T-helper 2 cell (primary cell): ENCODE results near the gene ADGRB3.
A peak's percentile ranks its signal among the peaks of the same experiment; 100 is the strongest.
"Not testable (repeated sequence)": the region's sequence is repeated elsewhere in the genome, so short reads cannot be mapped to it uniquely, and the experiment has no call there.

ENCODE experiments used
- DNase-seq, 5 experiments: peaks; one replicate each; pipeline versions ENCODE4 v3.0.0 to v3.0.0-alpha.2; 2012 to 2022

Gene ADGRB3

DNA sequence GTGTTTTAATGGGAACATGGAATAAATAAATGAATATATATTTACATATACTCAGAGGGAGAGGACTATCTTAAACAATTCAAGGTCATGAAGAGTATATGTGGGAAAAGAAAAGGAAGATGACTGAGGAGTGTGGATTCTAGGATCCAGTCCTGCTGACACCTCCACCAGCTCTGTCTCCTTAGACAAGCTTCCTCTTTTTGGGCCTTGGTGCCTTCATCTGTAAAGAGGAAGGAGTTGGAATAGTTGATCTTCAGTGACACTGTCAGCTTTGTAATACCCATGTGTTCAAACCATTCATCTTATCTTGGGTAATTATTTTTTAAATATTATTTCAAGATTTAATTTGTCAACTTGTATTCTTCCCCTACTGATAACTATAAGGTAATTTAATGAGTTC is 338.0 kb downstream of the ADGRB3 start:
- no peak for DNase-seq

- DNase-seq = no peak
Measured at GRCh38 chr6:68975064-68975463, 340.0 kb downstream of the ADGRB3 start.

- DNase-seq = no peak
Measured at GRCh38 chr6:68975816-68976215, 340.7 kb downstream of the ADGRB3 start.

DNA sequence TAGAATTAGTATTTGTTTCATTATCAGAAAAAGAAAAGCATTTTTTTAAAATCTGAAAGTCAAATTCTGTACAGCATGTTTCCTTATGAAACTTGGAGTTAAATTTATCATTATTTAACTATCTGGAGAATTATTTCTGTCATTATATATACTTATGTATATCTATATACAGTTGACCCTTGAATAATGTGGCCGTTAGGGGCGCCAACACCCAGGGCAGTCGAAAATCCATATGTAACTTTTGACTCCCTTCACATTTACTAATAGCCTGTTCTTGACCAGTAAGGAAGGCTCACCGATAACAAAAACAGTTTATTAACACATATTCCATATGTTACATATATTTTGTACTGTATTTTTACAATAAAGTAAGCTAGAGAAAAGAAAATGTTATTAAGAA is 341.2 kb downstream of the ADGRB3 start:
- DNase-seq = no peak

- no peak for DNase-seq
Measured at GRCh38 chr6:68978411-68978810, 343.3 kb downstream of the ADGRB3 start.

GRCh38 chr6:68981668-68982067 is 346.6 kb downstream of the ADGRB3 start:
- not testable (repeated sequence) for DNase-seq

DNA sequence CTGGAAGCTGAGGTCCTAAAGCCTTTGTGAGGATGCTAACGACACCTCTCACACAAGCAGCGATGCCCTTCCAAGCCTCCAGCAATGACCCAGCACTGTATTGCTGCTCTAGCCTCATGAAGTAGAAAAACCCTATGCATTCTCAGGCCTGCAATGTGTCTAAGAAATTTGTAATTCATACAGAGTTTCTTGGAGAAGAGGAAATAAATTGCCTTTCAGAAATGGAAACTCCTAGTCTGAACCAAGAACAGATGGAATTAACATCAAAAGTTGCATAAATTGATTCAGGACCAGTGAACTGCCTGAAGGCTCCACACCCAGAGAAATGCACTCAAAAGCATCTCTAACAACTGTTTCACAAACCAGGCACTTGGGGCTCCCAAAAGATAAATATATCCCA is 353.6 kb downstream of the ADGRB3 start:
- DNase-seq = no peak

DNA sequence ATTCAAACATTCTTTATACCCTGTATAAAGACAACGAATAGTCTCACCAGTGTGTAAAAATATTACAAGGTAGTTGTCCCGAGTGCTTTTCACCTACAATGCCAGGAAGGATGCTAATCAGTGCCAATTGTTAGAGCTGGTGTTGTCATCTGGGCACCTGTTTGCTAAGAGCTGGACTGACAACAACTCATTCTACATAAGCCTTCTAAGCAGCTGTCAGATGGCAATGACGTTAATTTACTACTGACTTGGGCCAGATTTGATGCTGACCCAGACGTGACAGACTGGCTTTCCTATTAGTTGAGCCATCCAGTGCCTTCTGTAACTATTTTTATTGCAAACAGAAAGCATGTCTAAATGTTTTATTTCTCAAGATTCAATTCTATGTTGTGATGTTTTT is 355.2 kb downstream of the ADGRB3 start:
- no peak for DNase-seq

DNA sequence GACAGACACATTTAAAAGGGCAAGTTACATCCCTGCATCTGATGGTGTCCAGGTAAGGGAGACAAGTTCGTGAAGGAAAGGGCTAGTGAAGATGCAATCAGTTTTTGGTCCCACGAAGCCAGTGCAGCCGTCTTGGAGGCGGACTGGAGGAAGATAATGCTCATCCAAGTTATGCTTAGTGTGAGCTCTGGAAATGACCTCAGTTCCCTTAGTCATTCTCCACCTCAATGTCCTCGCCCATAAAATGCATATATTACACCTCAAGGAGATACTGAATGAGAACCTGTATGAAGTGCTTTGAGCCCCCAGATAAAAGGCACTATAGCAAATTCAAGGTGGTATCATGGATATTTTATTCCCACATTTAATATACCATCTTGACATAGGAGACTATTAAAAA is 358.8 kb downstream of the ADGRB3 start:
- no peak for DNase-seq

- no peak for DNase-seq
Measured at GRCh38 chr6:68994521-68994920, 359.4 kb downstream of the ADGRB3 start.

DNA sequence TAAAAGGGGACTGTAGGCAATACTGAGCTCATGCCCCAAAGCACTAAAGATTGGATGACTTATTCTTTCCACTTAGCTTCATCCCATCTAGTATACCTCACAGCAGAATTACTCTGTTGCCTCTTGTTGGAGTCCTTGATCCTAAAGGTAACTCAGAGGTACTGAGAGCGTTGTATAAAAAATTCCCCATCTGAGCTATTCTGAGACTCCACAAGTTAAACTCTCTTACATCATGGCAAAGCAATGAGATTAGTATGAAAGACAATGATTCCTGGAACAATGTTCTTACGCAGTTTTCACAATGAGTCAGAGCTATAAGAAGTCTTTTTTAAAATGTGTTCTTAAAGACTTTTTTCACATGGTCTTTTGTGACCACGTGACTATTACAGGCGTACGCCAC is 370.1 kb downstream of the ADGRB3 start:
- DNase-seq = peak in 1 of 5 experiments; percentile 19

DNA sequence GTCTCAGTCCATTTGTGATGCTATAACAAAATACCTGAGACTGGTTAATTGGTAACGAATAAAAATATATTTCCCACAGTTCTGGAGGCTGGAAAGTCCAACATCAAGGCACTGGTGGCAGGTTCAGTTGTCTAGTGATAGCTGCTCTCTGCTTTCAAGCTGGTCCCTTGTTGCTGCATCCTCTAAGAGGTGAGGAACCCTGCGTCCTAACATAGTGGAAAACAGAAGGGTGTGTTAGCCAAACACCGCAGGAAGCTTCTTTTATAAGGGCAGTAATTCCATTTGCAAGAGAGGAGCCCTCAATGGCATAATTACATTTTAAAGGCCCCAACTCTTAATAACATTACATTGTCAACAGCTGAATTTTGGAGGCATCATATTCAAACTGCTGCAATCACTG is 372.7 kb downstream of the ADGRB3 start:
- no peak for DNase-seq

- no peak for DNase-seq
Measured at GRCh38 chr6:69012211-69012610, 377.1 kb downstream of the ADGRB3 start.

GRCh38 chr6:69012876-69013275 is 377.8 kb downstream of the ADGRB3 start:
- no peak for DNase-seq

GRCh38 chr6:69018906-69019305 is 383.8 kb downstream of the ADGRB3 start:
- DNase-seq = no peak

- DNase-seq = no peak
Measured at GRCh38 chr6:69019832-69020231, 384.8 kb downstream of the ADGRB3 start.

DNA sequence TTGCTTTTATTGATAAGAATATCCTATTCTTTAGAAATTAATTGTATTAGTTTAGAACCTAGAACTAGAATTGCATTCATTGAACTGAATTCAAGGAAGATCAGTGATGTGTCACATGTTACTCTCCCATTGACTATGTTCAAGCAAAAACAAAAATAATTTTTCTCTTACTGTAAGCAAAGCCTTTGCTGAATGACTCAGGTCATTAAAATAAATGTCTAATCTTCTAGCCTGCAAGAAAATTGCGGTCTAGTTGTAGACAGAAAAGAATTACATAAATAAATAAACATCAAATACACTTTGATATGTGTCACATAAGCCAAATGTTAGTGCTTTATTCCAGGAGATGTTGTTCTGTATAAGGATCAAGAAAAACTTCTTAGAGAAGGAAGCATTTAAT is 387.9 kb downstream of the ADGRB3 start:
- no peak for DNase-seq

GRCh38 chr6:69026243-69026642 is 391.2 kb downstream of the ADGRB3 start:
- DNase-seq = no peak

DNA sequence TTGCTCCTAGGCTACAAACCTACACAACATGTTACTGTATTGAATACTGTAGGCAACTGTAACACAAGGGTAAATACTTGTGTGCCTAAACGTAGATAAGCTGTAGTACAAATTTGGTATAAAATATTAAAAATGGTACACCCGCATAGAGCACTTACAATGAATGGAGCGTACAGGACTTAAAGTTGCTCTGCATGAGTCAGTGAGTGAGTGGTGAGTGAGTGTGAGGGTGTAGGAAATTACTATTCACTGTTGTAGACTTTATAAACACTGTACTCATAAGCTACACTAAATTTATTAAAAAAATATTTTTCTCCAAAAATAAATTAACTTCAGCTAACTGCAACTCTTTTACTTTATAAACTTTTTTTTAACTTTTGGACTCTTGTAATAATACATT is 391.6 kb downstream of the ADGRB3 start:
- no peak for DNase-seq

DNA sequence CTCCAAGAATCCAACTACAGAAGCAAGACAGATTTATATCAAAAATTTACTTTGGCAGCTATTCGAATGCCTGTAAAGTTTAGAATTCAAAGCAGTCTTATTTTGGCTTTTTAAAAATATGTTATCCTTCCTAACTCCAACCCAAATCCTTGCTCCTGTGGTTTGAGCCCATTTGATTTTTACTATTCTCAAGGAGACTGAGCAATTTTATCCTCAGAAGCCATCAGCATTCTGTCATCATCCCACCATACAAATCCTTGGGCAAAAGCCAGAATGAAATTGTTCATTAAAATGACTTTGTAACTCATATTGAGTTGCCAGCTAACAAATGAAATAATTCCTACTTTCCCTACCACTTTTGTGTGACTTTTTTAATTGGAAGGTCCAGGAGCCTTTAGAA is 392.8 kb downstream of the ADGRB3 start:
- no peak for DNase-seq

DNA sequence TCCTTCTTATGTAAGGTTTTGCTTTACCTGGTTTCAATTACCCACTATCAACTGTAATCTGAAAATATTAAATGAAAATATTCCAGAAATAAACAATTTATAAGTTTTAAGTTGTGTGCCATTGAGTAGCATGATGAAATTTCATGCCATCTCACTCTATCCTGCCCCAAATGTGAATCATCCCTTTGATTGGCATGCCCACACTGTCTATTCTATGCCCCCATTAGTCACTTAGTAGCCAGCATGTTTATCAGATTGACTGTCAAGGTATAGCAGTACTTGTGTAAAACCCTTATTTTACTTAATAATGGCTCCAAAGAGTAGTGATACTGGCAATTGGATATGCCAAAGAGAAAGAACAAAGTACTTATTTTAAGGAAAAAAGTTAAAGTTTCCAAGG is 403.8 kb downstream of the ADGRB3 start:
- no peak for DNase-seq

- no peak for DNase-seq
Measured at GRCh38 chr6:69042297-69042696, 407.2 kb downstream of the ADGRB3 start.

- no peak for DNase-seq
Measured at GRCh38 chr6:69044534-69044933, 409.5 kb downstream of the ADGRB3 start.

DNA sequence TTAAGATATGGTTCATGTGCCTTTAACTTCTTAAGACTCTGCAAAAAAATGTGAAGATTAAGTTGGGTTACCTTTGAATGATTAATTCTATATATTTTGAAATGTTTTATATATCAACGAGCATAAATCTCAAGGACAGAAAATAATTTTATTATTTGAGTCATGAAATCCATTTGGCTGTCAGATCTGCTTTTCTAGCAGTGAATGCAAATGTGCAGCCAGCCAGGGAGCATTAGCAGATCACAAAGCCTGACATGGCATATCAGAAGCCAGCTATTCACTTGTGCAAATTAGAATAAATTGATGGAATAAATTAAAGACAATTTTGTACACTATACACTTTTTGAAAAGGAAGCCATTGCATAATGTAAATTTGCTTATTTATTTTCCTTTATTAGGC is 424.3 kb downstream of the ADGRB3 start:
- DNase-seq = no peak

DNA sequence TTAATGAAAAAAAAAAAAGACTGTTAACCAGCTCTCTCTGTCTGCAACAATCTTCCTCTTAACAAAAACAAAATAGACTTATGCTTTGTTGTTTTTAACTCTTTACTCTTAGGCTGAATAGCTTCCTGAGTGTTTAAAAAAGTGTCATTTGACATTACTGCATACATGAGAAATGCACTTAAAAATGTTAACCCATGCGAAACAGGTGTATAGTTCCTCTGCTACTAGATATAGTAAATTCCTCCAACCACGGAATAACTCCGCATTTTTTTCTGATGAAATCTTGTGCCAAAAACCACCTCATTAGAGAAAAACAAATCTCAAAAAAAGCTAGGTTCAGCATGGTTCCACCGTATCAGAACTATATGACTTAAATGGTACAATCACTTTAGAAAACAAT is 426.0 kb downstream of the ADGRB3 start:
- no peak for DNase-seq

GRCh38 chr6:69063401-69063800 is 428.3 kb downstream of the ADGRB3 start:
- DNase-seq = no peak
